HEK293T (cell line): ENCODE measurements around the gene PLBD2.

Experiments
- CTCF ChIA-PET: fragments of 350-600 bp; formaldehyde crosslinking; extraction: SDS; loops from one replicate; lab custom pipeline; 2021; ENCODE audit warnings: antibody characterized with exemption, inconsistent platforms; lab: Yijun Ruan, JAX
- POLR2A ChIA-PET: fragments of 350-600 bp; formaldehyde crosslinking; extraction: SDS; loops from one replicate; lab custom pipeline; 2020; ENCODE audit warnings: antibody characterized with exemption, inconsistent platforms; lab: Yijun Ruan, JAX
- DNase-seq: peaks from one replicate; pipeline ENCODE4 v3.0.0; 2012; ENCODE audit warnings: mixed read lengths; ENCODE audit errors: extremely low spot score
- ARNT ChIP-seq: fragments of 450-650 bp; IDR thresholded peaks from 2 replicates; pipeline ENCODE4 v1.6.1; 2017; ENCODE audit warnings: mild to moderate bottlenecking
- BHLHE40 ChIP-seq: fragments of 450-650 bp; IDR thresholded peaks from 2 replicates; pipeline ENCODE4 v1.6.1; 2016; ENCODE audit warnings: mild to moderate bottlenecking, moderate library complexity, borderline replicate concordance
- CTBP1 ChIP-seq: fragments of 450-650 bp; IDR thresholded peaks from 2 replicates; pipeline ENCODE4 v1.6.1; 2016; ENCODE audit warnings: borderline replicate concordance
- ELF4 ChIP-seq: fragments of 450-650 bp; IDR thresholded peaks from 2 replicates; pipeline ENCODE4 v1.6.1; 2017; ENCODE audit warnings: antibody characterized with exemption
- FOXA1 ChIP-seq: fragments of 450-650 bp; IDR thresholded peaks from 2 replicates; pipeline ENCODE4 v1.6.1; 2016; ENCODE audit warnings: mild to moderate bottlenecking
- FOXK2 ChIP-seq: fragments of 450-650 bp; IDR thresholded peaks from 2 replicates; pipeline ENCODE4 v1.6.1; 2016; ENCODE audit warnings: mild to moderate bottlenecking
- FOXM1 ChIP-seq: fragments of 450-650 bp; IDR thresholded peaks from 2 replicates; pipeline ENCODE4 v1.6.1; 2017; ENCODE audit warnings: mild to moderate bottlenecking, borderline replicate concordance
- HDGF ChIP-seq: fragments of 450-650 bp; IDR thresholded peaks from 2 replicates; pipeline ENCODE4 v1.6.1; 2017; ENCODE audit warnings: antibody characterized with exemption, borderline replicate concordance
- L3MBTL2 ChIP-seq: fragments of 450-650 bp; conservative IDR thresholded peaks from 2 replicates; pipeline ENCODE4 v1.6.1; 2016; ENCODE audit warnings: mild to moderate bottlenecking
- LEF1 ChIP-seq: fragments of 450-650 bp; IDR thresholded peaks from 2 replicates; pipeline ENCODE4 v1.6.1; 2017; ENCODE audit warnings: mild to moderate bottlenecking, borderline replicate concordance
- NFRKB ChIP-seq: fragments of 450-650 bp; IDR thresholded peaks from 2 replicates; pipeline ENCODE4 v1.6.1; 2016; ENCODE audit warnings: mild to moderate bottlenecking, moderate library complexity
- PKNOX1 ChIP-seq: fragments of 450-650 bp; IDR thresholded peaks from 2 replicates; pipeline ENCODE4 v1.6.1; 2016
- SP1 ChIP-seq: fragments of 450-650 bp; IDR thresholded peaks from 2 replicates; pipeline ENCODE4 v1.6.1; 2017
- SUZ12 ChIP-seq: fragments of 450-650 bp; IDR thresholded peaks from 2 replicates; pipeline ENCODE4 v1.6.1; 2016; ENCODE audit warnings: mild to moderate bottlenecking
- TARDBP ChIP-seq: fragments of 450-650 bp; IDR thresholded peaks from 2 replicates; pipeline ENCODE4 v1.6.1; 2016
- ZNF384 ChIP-seq: fragments of 450-650 bp; IDR thresholded peaks from 2 replicates; pipeline ENCODE4 v1.6.1; 2016

Gene PLBD2

GRCh38 chr12:113333877-113334785 lies 24.3 kb upstream of the PLBD2 start:
- TF ChIP-seq HDGF, result no peak
- no peak for TF ChIP-seq FOXA1
- no peak for TF ChIP-seq TARDBP
- no peak for TF ChIP-seq FOXM1
- TF ChIP-seq PKNOX1, result no peak
- no peak for TF ChIP-seq ELF4
- no peak for TF ChIP-seq SP1
- TF ChIP-seq L3MBTL2, result no peak
- TF ChIP-seq ZNF384, result no peak
- no peak for TF ChIP-seq CTBP1
- no peak for TF ChIP-seq SUZ12
- TF ChIP-seq ARNT, result no peak
- no peak for TF ChIP-seq LEF1
- no peak for TF ChIP-seq BHLHE40
- TF ChIP-seq NFRKB, result no peak
- TF ChIP-seq FOXK2, result no peak
- ChIA-PET CTCF (interaction anchor here (0.5 kb wide), 1 partner anchor 12 kb away, joined by 3 read pairs; no protein-coding TSS in a partner anchor), POLR2A (interaction anchor here (0.8 to 1.1 kb wide), 3 partner anchors 23 to 88 kb away, joined by 3 to 4 read pairs (median 3); partner anchors contain the start of gene SDSL)
- no peak for DNase-seq

- POLR2A ChIA-PET, result interaction anchor here (0.8 to 1.1 kb wide), 3 partner anchors 22 to 87 kb away, joined by 3 to 4 read pairs (median 3); partner anchors contain the start of gene SDSL
- peak; percentile 96 for DNase-seq
- CTCF ChIA-PET, result interaction anchor here (0.5 kb wide), 1 partner anchor 13 kb away, joined by 3 read pairs; no protein-coding TSS in a partner anchor
- TF ChIP-seq FOXA1, result no peak
- no peak for TF ChIP-seq FOXM1
- 0 out of 2 replicates have a peak, but pooled peaks have one; percentile 40 for TF ChIP-seq SP1
- no peak for TF ChIP-seq PKNOX1
These were observed 23.4 kb upstream of the PLBD2 start, which contains the start of gene SLC8B1 for GRCh38 chr12:113334786-113335539. Gene SLC8B1 (minus strand): TSS chr12:113335109. CDS start chr12:113332878, 2,231 bp downstream.

GRCh38 chr12:113339540-113339939 lies 18.8 kb upstream of the PLBD2 start:
- DNase-seq, result no peak
- no peak for TF ChIP-seq FOXK2
- no peak for TF ChIP-seq ARNT
- no peak for TF ChIP-seq NFRKB
- no peak for TF ChIP-seq FOXA1
- no peak for TF ChIP-seq L3MBTL2
- TF ChIP-seq ELF4, result no peak
- TF ChIP-seq FOXM1, result no peak
- no peak for TF ChIP-seq SP1
- TF ChIP-seq CTBP1, result no peak
- TF ChIP-seq ZNF384, result no peak
- TF ChIP-seq LEF1, result no peak
- no peak for TF ChIP-seq PKNOX1
- TF ChIP-seq HDGF, result no peak
- TF ChIP-seq TARDBP, result no peak
- no peak for TF ChIP-seq BHLHE40
- CTCF ChIA-PET, result no interaction called here
- POLR2A ChIA-PET, result no interaction called here

GRCh38 chr12:113340061-113340460 lies 18.3 kb upstream of the PLBD2 start:
- TF ChIP-seq SUZ12, result no peak
- TF ChIP-seq NFRKB, result no peak
- TF ChIP-seq ARNT, result no peak
- no peak for TF ChIP-seq PKNOX1
- no peak for TF ChIP-seq ZNF384
- TF ChIP-seq ELF4, result no peak
- no peak for TF ChIP-seq SP1
- TF ChIP-seq CTBP1, result no peak
- no peak for TF ChIP-seq FOXK2
- no peak for TF ChIP-seq FOXA1
- no peak for TF ChIP-seq HDGF
- TF ChIP-seq TARDBP, result no peak
- POLR2A ChIA-PET, result no interaction called here
- no peak for DNase-seq
- CTCF ChIA-PET, result no interaction called here

GRCh38 chr12:113341535-113341934 lies 16.9 kb upstream of the PLBD2 start:
- TF ChIP-seq FOXA1, result no peak
- no peak for TF ChIP-seq FOXK2
- no peak for TF ChIP-seq SP1
- TF ChIP-seq CTBP1, result no peak
- TF ChIP-seq HDGF, result no peak
- DNase-seq, result no peak
- POLR2A ChIA-PET, result no interaction called here
- CTCF ChIA-PET, result no interaction called here
